HUDEP-2 (cell line): Measurements from ENCODE around the gene PRKX.
"Not testable (repeated sequence)": the region's sequence is repeated elsewhere in the genome, so short reads cannot be mapped to it uniquely, and the experiment has no call there.

Source experiments
- DNase-seq, 76 experiments: peaks; one replicate each; lab custom pipeline; 2025; ENCODE audit not compliant: unreplicated experiment in 76 of 76; lab: John Stamatoyannopoulos, UW

PRKX gene

GRCh38 chrX:3589474-3589873, 124.0 kb downstream of the PRKX start:
- no peak for DNase-seq

- no peak for DNase-seq
Observed at GRCh38 chrX:3585719-3586118, 127.7 kb downstream of the PRKX start.

GRCh38 chrX:3584415-3584996, 128.9 kb downstream of the PRKX start:
- DNase-seq = no peak

- no peak for DNase-seq
Observed at GRCh38 chrX:3582451-3582850, 131.0 kb downstream of the PRKX start.

GRCh38 chrX:3581609-3582108, 131.8 kb downstream of the PRKX start:
- no peak for DNase-seq

- DNase-seq = no peak
Observed at GRCh38 chrX:3577551-3577950, 135.9 kb downstream of the PRKX start.

- no peak for DNase-seq
Observed at GRCh38 chrX:3576886-3577501, 136.5 kb downstream of the PRKX start.

GRCh38 chrX:3567686-3568085, 145.8 kb downstream of the PRKX start:
- DNase-seq = no peak

- no peak for DNase-seq
Observed at GRCh38 chrX:3563451-3563850, 150.0 kb downstream of the PRKX start.

GRCh38 chrX:3560010-3560409, 153.4 kb downstream of the PRKX start:
- DNase-seq = not testable (repeated sequence)
